Measurements from ENCODE around the gene AMBRA1.

Gene AMBRA1

GRCh38 chr11:46407635-46408034 lies 186.2 kb downstream of the AMBRA1 start:
- TF ChIP-seq CTCF (IDR thresholded peaks at IDR 0.05; ENCODE audit: low read depth, low read length) = no peak
- no peak for DNase-seq (ENCODE audit: extremely low read depth, low read depth)

GRCh38 chr11:46404476-46405017 lies 189.3 kb downstream of the AMBRA1 start:
- no peak for DNase-seq (ENCODE audit: extremely low read depth, low read depth)

GRCh38 chr11:46402957-46403902 lies 190.6 kb downstream of the AMBRA1 start:
- TF ChIP-seq CTCF (IDR thresholded peaks at IDR 0.05; ENCODE audit: low read depth, low read length) = no peak
- no peak for DNase-seq (ENCODE audit: extremely low read depth, low read depth)

More at GRCh38 chr11:46404476-46405017, 189.3 kb downstream of the AMBRA1 start:
- no peak for TF ChIP-seq CTCF (IDR thresholded peaks at IDR 0.05; ENCODE audit: low read depth, low read length)

GRCh38 chr11:46397526-46397925 lies 196.3 kb downstream of the AMBRA1 start:
- no peak for TF ChIP-seq CTCF (IDR thresholded peaks at IDR 0.05; ENCODE audit: low read depth, low read length)
- DNase-seq (ENCODE audit: extremely low read depth, low read depth) = no peak

- DNase-seq (ENCODE audit: extremely low read depth, low read depth) = no peak
- TF ChIP-seq CTCF (IDR thresholded peaks at IDR 0.05; ENCODE audit: low read depth, low read length) = no peak
These were observed 200.1 kb downstream of the AMBRA1 start for GRCh38 chr11:46393759-46394158.

GRCh38 chr11:46393231-46393616 lies 200.6 kb downstream of the AMBRA1 start:
- TF ChIP-seq CTCF (IDR thresholded peaks at IDR 0.05; ENCODE audit: low read depth, low read length) = no peak
- no peak for DNase-seq (ENCODE audit: extremely low read depth, low read depth)

All from AG09319 (cell line).